ENCODE data around the gene MTHFD1L. TPM values are rescaled to one million over a fixed set of nuclear protein-coding genes. Genes with fewer than 3 reads are reported as not detected.
"Not testable (repeated sequence)": the region's sequence is repeated elsewhere in the genome, so short reads cannot be mapped to it uniquely, and the experiment has no call there.

MTHFD1L gene
- total RNA-seq (10 to 100 TPM in 3 of 5 donors, 1 to 10 TPM in 2; 8.8 to 16.3 (median 13.8) TPM), polyA plus RNA-seq (1 to 10 TPM; 1.8 to 4.4 (median 3.9) TPM)
- long read RNA-seq, donor 1: 0 reads
- long read RNA-seq, donor 2: 0 reads
- long read RNA-seq, donor 3: 0 reads
- long read RNA-seq, donor 4: 0 reads
- long read RNA-seq, donor 5, partial matches to known transcripts: 0 of 1 reads
- long read RNA-seq, donor 5, other reads (novel, unspliced or antisense): 0 of 1 reads
- long read RNA-seq, donor 6, partial matches to known transcripts: 0 of 2 reads
- long read RNA-seq, donor 6, other reads (novel, unspliced or antisense): 0 of 2 reads
- long read RNA-seq, donor 7, partial matches to known transcripts: 0 of 1 reads
- long read RNA-seq, donor 7, other reads (novel, unspliced or antisense): 0 of 1 reads
- long read RNA-seq, donor 8: 0 reads
- long read RNA-seq, donor 9, partial matches to known transcripts: 7 of 9 reads
- long read RNA-seq, donor 9, other reads (novel, unspliced or antisense): 0 of 9 reads
- long read RNA-seq, donor 10: 0 reads

DNA sequence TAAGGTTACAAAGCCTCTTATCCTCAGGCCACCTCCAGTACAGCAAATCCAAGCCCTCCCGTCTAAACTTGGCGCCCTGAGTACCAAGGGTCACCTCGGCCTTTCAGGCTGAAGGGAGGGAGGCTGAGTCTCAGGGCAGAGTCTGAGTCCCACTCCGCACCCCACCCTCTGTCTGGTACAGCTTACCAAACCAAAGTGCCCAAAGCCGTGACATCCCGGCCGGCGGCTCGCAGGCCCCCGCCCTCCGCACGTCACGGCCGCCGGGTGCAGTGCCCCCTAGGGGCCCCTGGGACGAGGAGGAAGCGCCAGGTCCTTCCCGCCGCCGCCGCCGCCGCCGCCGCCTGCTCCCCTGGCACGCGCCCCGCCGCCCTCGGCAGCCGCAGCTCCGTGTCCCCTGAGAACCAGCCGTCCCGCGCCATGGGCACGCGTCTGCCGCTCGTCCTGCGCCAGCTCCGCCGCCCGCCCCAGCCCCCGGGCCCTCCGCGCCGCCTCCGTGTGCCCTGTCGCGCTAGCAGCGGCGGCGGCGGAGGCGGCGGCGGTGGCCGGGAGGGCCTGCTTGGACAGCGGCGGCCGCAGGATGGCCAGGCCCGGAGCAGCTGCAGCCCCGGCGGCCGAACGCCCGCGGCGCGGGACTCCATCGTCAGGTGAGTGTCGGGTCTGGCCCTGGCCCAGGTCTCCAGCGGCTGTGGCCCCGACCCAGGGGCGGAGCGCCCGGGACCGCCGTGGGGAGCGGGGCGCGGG, at the start of gene MTHFD1L:
Gene MTHFD1L (plus strand): TSS at position 297 of the 741 bp plus-strand sequence. CDS start 121 bp downstream, at position 418.
- DNase-seq: peak; percentile 68 to 94
- intact Hi-C loops (cut with DNase I; ENCODE audit: low total_unique reads): no loop called here
- H3K27ac ChIP-seq: peak within 1 kb of the TSS; percentile 80 to 92 (median 86)
- 0 to 2% (median 1%) methylated on average over 16 to 71 of the region's 82 CpGs for WGBS, 5 donors
- peaks cover 5 to 22% (median 14%) of the 10 kb centered on the region in 4 donors for H3K4me1 ChIP-seq
- peak within 1 kb of the TSS; percentile 80 to 98 (median 90) for H3K4me3 ChIP-seq
- peak; percentile 31 to 52 (median 45) for TF ChIP-seq POLR2AphosphoS5 (IDR thresholded peaks at IDR 0.05)
- peak in 4 of 7 experiments; percentile 10 to 68 (median 40) for TF ChIP-seq CTCF (IDR thresholded peaks at IDR 0.05)
- TF ChIP-seq EP300 (IDR thresholded peaks at IDR 0.05): no peak
- H3K36me3 ChIP-seq: no peaks in the 10 kb centered on the region
- no peaks in the 10 kb centered on the region for H3K27me3 ChIP-seq
- H3K9me3 ChIP-seq: no peaks in the 10 kb centered on the region

DNA sequence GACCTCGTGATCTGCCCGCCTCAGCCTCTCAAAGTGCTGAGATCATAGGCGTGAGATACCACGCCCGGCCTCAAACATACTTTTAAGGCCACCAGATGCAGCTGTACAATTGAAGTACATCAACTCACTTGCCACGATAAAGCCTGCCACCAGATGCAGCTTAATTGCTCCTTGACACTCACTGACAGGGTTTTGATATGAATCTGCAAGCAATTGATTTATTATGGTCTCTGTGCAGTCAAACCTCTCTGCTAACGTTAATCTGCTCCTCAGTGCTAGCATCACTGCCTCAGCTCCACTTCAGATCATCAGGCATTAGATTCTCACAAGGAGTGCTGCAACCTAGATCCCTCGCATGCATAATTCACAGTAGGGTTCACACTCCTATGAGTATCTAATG, 48.9 kb upstream of the MTHFD1L start:
- DNase-seq; H3K27me3 ChIP-seq; H3K4me3 ChIP-seq; H3K9me3 ChIP-seq; H3K27ac ChIP-seq; intact Hi-C loops (cut with DNase I; ENCODE audit: low total_unique reads): not testable (repeated sequence)
- Histone ChIP-seq H3K36me3 (peaks cover 0 to 30% (median 19%) of the 10 kb centered on the region in 4 donors), H3K4me1 (peaks cover 0 to 11% (median 2%) of the 10 kb centered on the region in 4 donors)
- 90 to 92% (median 92%) methylated on average over 8 of the region's 8 CpGs for WGBS, 5 donors

- intact Hi-C loops (cut with DNase I; ENCODE audit: low total_unique reads): no loop called here
Observed at GRCh38 chr6:150822932-150823331, 42.6 kb upstream of the MTHFD1L start.

GRCh38 chr6:150826788-150827187, 38.7 kb upstream of the MTHFD1L start:
- WGBS, 5 donors: 93 to 97% (median 94%) methylated on average over 5 of the region's 5 CpGs
- peaks cover 0 to 35% (median 16%) of the 10 kb centered on the region in 4 donors for H3K36me3 ChIP-seq
- DNase-seq: no peak
- no peak overlapping the region for H3K27ac ChIP-seq
- no peak overlapping the region for H3K4me3 ChIP-seq
- H3K9me3 ChIP-seq: no peaks in the 10 kb centered on the region
- intact Hi-C loops (cut with DNase I; ENCODE audit: low total_unique reads): no loop called here
- TF ChIP-seq POLR2A (IDR thresholded peaks at IDR 0.05): no peak
- no peak for TF ChIP-seq EP300 (IDR thresholded peaks at IDR 0.05)
- no peak for TF ChIP-seq POLR2AphosphoS5 (IDR thresholded peaks at IDR 0.05)
- TF ChIP-seq CTCF (IDR thresholded peaks at IDR 0.05): no peak
- no peaks in the 10 kb centered on the region for H3K4me1 ChIP-seq
- no peaks in the 10 kb centered on the region for H3K27me3 ChIP-seq

More at GRCh38 chr6:150822932-150823331, 42.6 kb upstream of the MTHFD1L start:
- Histone ChIP-seq H3K27me3 (no peaks in the 10 kb centered on the region), H3K9me3 (no peaks in the 10 kb centered on the region), H3K4me3 (no peak overlapping the region), H3K27ac (no peak overlapping the region), H3K36me3 (peaks cover 0 to 51% (median 21%) of the 10 kb centered on the region in 4 donors), H3K4me1 (no peaks in the 10 kb centered on the region)
- TF ChIP-seq POLR2AphosphoS5 (IDR thresholded peaks at IDR 0.05): no peak
- no peak for TF ChIP-seq POLR2A (IDR thresholded peaks at IDR 0.05)
- no peak for TF ChIP-seq CTCF (IDR thresholded peaks at IDR 0.05)
- no peak for TF ChIP-seq EP300 (IDR thresholded peaks at IDR 0.05)
- DNase-seq: no peak
- WGBS, 5 donors: 89 to 94% (median 91%) methylated on average over 5 of the region's 5 CpGs

DNA sequence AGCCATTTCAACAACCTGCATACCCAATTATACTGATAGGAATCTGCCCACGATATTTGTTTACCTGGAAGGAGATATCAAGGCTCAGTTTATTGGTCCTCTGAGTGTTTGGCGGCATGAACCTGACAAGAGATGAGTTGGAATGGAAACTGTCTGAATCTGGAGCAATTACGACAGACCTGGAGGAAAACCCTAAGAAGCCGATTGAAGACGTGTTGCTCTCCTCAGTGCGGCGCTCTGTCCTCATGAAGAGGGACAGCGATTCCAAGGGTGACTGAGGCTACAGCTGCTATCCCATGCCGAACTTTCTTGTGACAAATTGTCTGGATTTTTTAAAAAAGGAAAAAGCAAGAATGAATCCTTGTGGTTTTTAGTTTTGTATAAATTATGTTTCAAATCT, 37.4 kb upstream of the MTHFD1L start:
- H3K9me3 ChIP-seq; H3K27me3 ChIP-seq; H3K4me1 ChIP-seq; intact Hi-C loops (cut with DNase I; ENCODE audit: low total_unique reads); H3K4me3 ChIP-seq; H3K27ac ChIP-seq; DNase-seq: not testable (repeated sequence)
- H3K36me3 ChIP-seq: peaks cover 0 to 28% (median 16%) of the 10 kb centered on the region in 4 donors
- WGBS, 5 donors: 83 to 87% (median 84%) methylated on average over 9 of the region's 9 CpGs

Measured in stomach (tissue), 19 donors.